Measurements from ENCODE around the gene URB2. TPM values are rescaled to one million over a fixed set of nuclear protein-coding genes. Genes with fewer than 3 reads are reported as not detected.

Gene URB2
- total RNA-seq, 2 donors from 2014 or later: 18.6 to 20.3 TPM

DNA sequence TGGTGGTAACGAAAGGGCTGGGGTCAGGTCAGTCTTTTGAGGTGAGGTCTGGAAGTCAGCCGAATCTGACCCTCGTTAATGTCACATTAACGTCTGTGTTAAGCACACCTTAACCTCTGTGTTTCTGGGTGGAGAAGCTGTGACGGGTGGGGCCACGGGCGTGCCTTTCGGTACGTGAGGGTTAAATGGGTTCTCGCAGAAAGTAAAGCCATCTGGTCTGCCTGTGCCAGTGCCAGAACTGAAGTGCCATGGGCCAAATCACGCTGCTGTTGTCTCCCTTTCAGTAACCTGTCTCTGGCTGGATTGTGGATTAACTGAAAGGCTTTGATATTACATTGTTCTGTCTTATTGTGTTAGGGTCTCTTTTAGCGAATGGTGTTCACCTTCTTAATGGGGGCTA is 14.4 kb downstream of the URB2 start:
- Mint-ChIP-seq H3K27me3 (ENCODE audit: insufficient read depth) (no peaks in the 10 kb centered on the region), H3K36me3 (ENCODE audit: low read depth) (peaks cover 61% of the 10 kb centered on the region), H3K4me3 (no peak overlapping the region), H3K4me1 (no peaks in the 10 kb centered on the region), H3K27ac (no peak overlapping the region), H3K9me3 (no peaks in the 10 kb centered on the region)
- TF ChIP-seq, protein P1, sequence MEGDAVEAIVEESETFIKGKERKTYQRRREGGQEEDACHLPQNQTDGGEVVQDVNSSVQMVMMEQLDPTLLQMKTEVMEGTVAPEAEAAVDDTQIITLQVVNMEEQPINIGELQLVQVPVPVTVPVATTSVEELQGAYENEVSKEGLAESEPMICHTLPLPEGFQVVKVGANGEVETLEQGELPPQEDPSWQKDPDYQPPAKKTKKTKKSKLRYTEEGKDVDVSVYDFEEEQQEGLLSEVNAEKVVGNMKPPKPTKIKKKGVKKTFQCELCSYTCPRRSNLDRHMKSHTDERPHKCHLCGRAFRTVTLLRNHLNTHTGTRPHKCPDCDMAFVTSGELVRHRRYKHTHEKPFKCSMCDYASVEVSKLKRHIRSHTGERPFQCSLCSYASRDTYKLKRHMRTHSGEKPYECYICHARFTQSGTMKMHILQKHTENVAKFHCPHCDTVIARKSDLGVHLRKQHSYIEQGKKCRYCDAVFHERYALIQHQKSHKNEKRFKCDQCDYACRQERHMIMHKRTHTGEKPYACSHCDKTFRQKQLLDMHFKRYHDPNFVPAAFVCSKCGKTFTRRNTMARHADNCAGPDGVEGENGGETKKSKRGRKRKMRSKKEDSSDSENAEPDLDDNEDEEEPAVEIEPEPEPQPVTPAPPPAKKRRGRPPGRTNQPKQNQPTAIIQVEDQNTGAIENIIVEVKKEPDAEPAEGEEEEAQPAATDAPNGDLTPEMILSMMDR (conservative IDR thresholded peaks at IDR 0.05): no peak
- 90 to 95% methylated on average over 2 to 12 of the region's 12 CpGs for WGBS, 2 experiments (ENCODE audit: insufficient coverage in 1 of 2, insufficient read length in 1 of 2)
- no peak overlapping the region for H3K27ac ChIP-seq (ENCODE audit: low read depth, low read length)
- no peaks in the 10 kb centered on the region for H3K27me3 ChIP-seq (ENCODE audit: control insufficient read depth, insufficient read depth, low read length, poor library complexity, severe bottlenecking)
- H3K36me3 ChIP-seq (ENCODE audit: control insufficient read depth, insufficient read depth, low read length): peaks cover 64% of the 10 kb centered on the region
- DNase-seq: no peak
- H3K9me3 ChIP-seq (ENCODE audit: control insufficient read depth, low read length): no peaks in the 10 kb centered on the region
- H3K4me3 ChIP-seq (ENCODE audit: low read length): no peak overlapping the region
- H3K4me1 ChIP-seq (ENCODE audit: control insufficient read depth, insufficient read depth, low read length): no peaks in the 10 kb centered on the region
- H3K9ac ChIP-seq (ENCODE audit: extremely low read depth, low read length, poor library complexity, severe bottlenecking): no peak overlapping the region

DNA sequence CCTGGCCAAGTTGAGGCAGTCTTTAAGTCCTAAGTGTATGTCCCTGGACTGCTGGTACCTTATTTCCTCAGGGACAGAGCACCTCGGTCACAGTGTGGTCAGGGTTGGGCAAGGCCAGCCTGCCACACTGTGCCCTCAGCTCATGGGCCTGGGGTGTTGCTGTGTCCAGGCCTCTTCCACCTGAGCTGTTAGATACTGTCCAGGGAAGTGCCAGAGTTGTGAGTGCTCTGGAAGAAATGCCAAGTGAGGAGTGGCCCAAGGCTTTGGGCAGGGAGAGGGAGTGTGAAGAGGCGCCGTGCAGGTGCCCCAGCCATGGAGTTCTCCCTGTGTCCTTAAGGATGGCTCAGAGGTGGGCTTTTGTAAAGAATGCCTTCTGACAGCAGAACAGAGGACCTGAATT is 15.3 kb downstream of the URB2 start:
- H3K36me3 Mint-ChIP-seq (ENCODE audit: low read depth): peaks cover 60% of the 10 kb centered on the region
- no peaks in the 10 kb centered on the region for H3K27me3 ChIP-seq (ENCODE audit: control insufficient read depth, insufficient read depth, low read length, poor library complexity, severe bottlenecking)

DNA sequence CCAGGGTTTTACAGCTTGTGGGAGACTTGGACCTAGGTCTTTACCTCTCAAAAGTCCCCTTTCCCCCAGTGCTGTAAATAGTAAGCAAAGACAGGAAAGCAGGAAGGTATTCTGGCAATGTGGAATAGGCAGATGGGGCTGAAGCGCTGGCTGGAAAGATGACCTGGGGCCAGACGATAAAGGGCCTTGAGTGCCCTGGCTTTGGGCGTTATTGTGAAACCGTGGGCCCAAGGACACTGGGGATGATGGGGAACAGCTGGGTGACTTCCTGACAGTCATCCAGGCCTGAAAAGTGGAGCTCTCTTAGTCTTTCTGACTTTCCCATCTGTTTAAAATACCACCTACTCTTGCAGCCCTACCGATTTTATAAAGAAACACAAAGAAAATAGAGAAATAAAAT is 16.3 kb downstream of the URB2 start:
- TF ChIP-seq, protein P1 (conservative IDR thresholded peaks at IDR 0.05): no peak
- H3K4me1 Mint-ChIP-seq: no peaks in the 10 kb centered on the region
- H3K27ac Mint-ChIP-seq: peak overlapping the region; percentile 23

More for the DNA sequence above, 15.3 kb downstream of the URB2 start:
- DNase-seq: no peak
- WGBS, 2 experiments (ENCODE audit: insufficient coverage in 1 of 2, insufficient read length in 1 of 2): 96 to 100% methylated on average over 2 to 3 of the region's 3 CpGs
- Mint-ChIP-seq H3K4me1 (no peaks in the 10 kb centered on the region), H3K27me3 (ENCODE audit: insufficient read depth) (no peaks in the 10 kb centered on the region), H3K27ac (no peak overlapping the region), H3K9me3 (no peaks in the 10 kb centered on the region), H3K4me3 (no peak overlapping the region)
- Histone ChIP-seq H3K9me3 (ENCODE audit: control insufficient read depth, low read length) (no peaks in the 10 kb centered on the region), H3K9ac (ENCODE audit: extremely low read depth, low read length, poor library complexity, severe bottlenecking) (no peak overlapping the region), H3K4me1 (ENCODE audit: control insufficient read depth, insufficient read depth, low read length) (no peaks in the 10 kb centered on the region), H3K36me3 (ENCODE audit: control insufficient read depth, insufficient read depth, low read length) (peaks cover 63% of the 10 kb centered on the region), H3K4me3 (ENCODE audit: low read length) (no peak overlapping the region), H3K27ac (ENCODE audit: low read depth, low read length) (no peak overlapping the region)
- TF ChIP-seq, protein P1 (conservative IDR thresholded peaks at IDR 0.05): no peak

More for the DNA sequence above, 16.3 kb downstream of the URB2 start:
- Histone ChIP-seq H3K36me3 (ENCODE audit: control insufficient read depth, insufficient read depth, low read length) (peaks cover 64% of the 10 kb centered on the region), H3K4me1 (ENCODE audit: control insufficient read depth, insufficient read depth, low read length) (no peaks in the 10 kb centered on the region), H3K27me3 (ENCODE audit: control insufficient read depth, insufficient read depth, low read length, poor library complexity, severe bottlenecking) (no peaks in the 10 kb centered on the region), H3K9me3 (ENCODE audit: control insufficient read depth, low read length) (no peaks in the 10 kb centered on the region), H3K27ac (ENCODE audit: low read depth, low read length) (no peak overlapping the region), H3K9ac (ENCODE audit: extremely low read depth, low read length, poor library complexity, severe bottlenecking) (no peak overlapping the region), H3K4me3 (ENCODE audit: low read length) (no peak overlapping the region)
- no peak for DNase-seq
- Mint-ChIP-seq H3K4me3 (no peak overlapping the region), H3K9me3 (no peaks in the 10 kb centered on the region), H3K27me3 (ENCODE audit: insufficient read depth) (no peaks in the 10 kb centered on the region), H3K36me3 (ENCODE audit: low read depth) (peaks cover 57% of the 10 kb centered on the region)
- WGBS, 2 experiments (ENCODE audit: insufficient coverage in 1 of 2, insufficient read length in 1 of 2): 96 to 100% methylated on average over 2 to 5 of the region's 5 CpGs

Data from endodermal cell (in vitro differentiated cells).